CD4-positive, alpha-beta T cell treated with Interferon alpha-2 for 1 hour (primary cell): Measurements from ENCODE around the gene ZNF469.

Source experiments
- DNase-seq, 2 donors: peaks; one replicate each; pipeline ENCODE4 v3.0.0-alpha.2; 2020 to 2022

Gene ZNF469

DNA sequence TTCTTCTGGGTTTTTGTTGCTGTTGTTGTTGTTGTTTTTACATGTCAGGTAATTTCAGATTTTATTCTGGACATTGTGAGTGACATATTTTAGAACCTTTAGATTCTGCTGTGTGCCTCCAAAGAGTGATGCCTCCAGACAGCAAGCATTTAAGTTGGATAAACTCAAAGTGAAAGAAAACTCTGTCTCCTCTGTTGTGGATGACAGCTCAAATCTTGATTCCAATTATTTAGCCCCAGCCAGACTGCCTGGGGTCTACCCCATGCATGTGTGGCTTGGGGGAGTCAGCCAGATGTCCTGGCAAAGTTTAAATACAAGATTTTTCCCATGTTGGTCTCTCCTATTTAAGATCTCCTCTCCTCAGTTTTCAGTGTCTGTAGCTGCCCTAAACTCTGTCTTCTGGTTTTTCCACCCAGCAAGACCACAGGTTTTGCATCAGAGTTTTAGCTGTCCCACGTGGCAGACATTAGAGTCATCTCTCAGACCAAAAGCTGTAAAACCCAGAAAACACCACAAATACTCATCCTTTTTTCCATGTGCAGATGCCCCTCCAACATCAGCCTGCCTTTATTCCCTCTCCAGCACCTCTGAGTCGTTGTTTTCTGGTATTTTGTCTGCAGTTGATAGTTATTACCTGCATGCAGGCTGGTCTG, 19.4 kb upstream of the ZNF469 start:
- DNase-seq, result no peak

DNA sequence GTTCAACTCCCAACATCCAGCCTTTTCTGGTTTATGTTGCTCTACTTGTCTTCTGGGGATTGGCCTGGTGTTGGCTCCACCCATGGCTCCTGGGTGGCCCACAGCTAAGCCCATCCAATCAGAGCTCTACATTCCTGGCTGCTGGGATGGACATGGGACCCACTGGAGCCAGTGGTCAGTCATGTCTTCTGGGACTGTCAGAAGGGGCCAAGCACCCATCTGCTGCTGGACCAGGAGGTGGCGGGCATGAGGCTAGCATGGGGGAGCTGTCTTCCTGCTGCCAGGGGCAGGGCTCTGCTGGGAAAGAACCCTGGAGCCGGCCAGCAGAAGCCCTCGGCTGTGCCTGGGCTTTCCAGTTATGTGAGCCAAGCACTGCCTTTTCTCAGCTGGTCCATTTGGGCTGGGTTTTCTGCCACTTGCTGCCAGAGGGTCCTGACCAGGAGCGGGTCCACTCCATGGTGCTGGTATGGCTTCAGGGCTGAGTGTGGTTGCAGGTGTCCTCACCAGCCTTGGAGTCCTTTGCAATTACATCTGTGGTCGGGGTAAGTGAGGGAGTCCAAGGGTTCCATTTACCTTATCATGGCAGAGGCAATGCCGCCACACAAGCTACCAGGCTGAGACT, 17.4 kb upstream of the ZNF469 start:
- no peak for DNase-seq

DNA sequence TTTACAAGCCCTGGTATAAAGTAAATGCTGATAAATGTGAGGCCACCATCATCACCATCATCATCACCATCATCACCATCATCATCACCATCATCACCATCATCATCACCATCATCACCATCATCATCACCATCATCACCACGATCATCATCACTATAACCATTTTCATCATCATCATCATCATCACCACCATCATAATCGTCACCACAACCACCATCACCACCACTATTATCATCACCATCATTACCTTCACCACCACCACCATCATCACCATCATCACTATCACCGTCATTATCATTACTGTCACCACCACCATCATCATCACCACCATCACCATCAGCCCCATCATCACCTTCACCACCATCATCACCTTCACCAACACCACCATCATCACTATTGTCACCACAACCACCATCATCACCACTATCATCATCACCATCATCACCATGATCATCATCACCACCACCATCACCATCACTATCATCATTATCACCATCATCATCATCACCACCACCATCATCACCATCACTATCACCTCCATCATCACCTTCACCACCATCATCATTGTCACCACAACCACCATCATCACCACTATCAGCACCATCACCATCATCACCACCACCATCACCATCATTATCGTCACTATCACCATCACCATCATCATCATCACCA, 16.6 kb upstream of the ZNF469 start:
- no peak for DNase-seq

DNA sequence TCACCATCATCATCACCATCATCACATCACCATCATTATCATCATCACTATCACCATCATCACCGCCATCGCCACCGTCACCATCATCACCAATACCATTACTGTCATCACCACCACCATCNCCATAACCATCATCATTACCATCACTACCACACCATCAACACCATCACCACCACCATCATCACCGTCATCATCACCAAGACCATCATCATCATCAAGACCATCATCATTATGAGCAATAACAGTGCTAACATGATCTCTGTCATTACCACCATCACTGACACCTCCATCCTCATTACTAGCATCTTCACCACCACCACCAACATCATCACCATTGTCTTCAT, 16.1 kb upstream of the ZNF469 start:
- DNase-seq, result no peak

DNA sequence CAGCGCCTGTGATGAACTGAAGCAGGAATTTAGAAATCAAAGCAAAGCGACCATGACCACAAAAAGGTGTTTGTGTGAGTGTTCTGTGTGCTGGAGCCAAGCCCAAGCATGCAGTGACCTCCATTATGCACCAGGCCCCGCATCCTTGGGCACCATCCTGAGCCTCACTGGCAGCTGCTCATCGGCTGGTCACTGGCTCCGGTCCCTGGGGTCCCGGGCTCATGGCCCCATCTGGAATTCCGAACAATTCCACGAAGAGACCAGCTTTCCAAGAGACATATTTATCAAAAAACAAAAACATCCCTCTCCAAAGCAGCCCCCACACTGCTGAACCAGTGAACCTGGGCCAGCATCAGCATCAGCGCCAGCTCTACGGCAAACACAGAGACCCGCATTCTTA, 15.2 kb upstream of the ZNF469 start:
- DNase-seq, result no peak

DNA sequence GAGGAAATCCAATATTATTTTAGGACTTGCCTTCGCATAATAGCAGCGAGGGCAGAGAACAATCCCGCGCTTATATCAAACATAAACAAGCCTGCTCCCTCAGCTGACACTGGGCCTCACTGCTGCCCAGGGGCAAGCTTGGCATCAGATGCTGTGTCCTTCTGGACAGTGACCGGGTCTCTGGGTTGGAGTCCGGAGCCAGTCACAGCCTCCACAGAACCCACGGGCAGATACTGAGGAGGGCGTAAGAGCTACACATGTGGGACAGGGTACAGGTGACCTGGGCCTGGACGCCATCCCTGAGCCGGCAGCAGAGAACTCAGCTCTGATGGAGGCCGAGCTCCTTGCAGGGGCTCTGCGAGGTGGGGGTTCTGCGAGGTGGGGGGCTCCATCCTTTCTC, 14.7 kb upstream of the ZNF469 start:
- no peak for DNase-seq

DNA sequence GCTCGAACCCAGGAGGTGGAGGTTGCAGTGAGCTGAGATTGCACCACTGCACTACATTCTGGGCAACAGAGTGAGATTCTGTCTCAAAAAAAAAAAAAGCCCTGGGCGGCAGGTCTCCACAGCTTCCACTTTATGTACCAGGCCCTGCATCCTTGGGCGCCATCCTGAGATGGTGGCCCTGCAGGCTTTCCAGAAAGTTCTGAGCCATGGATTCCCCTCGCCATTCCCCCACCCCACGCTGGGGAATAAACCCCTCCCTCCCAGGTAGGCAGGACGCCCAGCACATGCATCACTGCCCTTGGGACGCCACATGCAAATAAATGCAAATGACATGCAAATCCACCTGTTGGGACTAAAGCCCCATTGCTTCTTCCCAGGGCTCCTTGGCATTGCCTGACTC, 13.8 kb upstream of the ZNF469 start:
- no peak for DNase-seq

DNA sequence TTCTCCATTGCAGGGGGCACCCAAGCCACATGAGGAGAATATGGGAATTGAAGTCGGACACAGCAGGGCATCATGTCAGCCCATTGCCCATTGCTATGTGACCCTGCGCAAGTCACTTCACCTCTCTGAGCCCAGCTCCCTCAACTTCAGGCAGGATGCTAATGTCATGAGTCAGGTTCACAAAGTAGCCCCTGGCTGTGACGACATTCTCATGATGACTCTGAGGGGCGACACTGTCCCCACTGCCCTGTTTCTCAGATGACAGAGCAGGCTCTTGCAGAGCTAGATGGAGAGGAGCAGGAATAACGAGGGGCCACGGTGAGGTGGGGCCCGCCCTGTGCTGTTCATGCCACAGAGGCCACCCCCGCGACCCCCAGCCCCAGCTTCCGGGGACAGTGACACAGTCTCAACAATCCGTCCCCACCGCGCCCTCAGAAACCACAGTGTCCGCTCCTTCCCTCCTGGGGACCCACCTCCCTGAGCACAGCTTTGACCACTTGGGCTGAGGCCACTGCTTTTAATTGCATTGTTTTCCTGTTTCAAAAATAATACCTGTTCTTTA, 13.2 kb upstream of the ZNF469 start:
- DNase-seq, result no peak

DNA sequence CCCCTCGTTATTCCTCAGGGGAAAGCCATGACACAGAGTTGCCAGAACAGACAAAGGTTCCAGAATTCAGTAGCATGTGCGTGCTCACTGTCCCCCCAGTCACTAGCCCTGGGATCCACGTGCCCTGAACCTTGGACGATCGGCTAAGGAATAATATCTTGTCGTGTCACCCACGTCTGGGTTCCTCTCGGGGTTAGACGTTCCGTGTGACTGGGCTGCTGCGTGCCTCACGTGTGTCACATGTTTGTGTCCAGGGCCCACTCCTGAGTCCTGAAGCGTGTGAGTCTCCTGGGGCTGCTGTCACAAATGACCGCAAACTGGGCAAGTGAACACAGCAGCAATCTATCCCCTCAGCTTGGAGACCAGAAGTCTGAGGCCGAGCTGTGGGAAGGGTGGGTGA, 12.4 kb upstream of the ZNF469 start:
- DNase-seq, result no peak

DNA sequence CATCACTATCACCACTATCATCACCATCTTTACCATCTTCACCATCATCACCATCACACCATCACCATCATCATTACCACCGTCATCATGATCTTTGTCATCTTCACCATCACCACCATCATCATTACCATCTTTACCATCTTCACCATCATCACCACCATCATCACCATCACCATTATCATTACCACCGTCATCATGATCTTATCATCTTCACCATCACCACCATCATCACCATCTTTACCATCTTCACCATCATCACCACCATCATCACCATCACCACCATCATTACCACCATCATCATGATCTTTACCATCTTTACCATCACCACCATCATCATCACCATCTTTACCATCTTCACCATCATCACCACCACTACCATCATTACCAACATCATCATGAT, 10.2 kb upstream of the ZNF469 start:
- no peak for DNase-seq

DNA sequence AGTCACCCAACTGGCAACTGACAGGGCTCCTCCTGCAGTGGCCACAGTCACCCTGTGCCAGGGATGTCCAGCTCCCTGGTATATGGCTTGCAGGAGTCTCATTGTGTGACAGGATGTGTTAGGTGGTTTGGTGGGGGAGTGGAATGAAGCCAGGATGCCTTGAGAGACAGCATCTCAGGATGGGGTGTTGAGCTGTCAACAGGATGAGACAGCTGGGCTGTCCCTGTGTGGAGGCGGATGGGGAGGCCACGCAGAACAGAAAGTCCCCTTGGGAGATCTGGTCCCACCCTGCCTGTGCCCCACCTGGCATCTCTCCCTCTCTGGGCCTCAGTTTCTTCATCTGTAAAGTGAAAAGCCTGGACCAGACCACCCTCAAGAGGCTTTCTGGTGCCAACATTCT, 9.5 kb upstream of the ZNF469 start:
- DNase-seq, result no peak

DNA sequence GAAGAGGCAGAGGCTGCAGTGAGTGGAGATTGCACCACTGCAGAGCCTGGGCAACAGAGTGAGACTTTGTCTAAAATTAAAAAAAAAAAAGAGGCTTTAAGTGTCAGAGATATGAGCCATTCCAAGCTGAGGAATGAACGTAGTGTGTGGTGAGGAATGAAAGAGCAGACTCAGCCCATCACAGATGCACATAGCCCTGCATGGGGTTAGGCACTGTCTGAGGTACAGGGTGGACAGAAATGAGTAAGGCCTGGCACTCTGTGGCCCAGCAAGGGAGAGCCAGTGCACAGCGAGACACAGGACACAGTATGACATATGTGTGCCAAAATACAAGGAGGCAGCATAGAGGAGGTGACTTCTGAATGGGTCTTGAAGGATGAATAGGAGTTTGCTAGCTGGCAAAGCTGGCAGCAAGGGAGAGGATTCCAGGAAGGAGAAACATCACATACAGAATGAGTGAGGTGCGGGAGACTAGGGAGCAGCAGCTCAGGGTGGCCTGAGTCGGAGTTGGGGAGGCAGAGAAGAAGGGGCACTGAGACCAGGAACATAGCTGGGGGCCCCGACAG, 8.7 kb upstream of the ZNF469 start:
- DNase-seq, result no peak

DNA sequence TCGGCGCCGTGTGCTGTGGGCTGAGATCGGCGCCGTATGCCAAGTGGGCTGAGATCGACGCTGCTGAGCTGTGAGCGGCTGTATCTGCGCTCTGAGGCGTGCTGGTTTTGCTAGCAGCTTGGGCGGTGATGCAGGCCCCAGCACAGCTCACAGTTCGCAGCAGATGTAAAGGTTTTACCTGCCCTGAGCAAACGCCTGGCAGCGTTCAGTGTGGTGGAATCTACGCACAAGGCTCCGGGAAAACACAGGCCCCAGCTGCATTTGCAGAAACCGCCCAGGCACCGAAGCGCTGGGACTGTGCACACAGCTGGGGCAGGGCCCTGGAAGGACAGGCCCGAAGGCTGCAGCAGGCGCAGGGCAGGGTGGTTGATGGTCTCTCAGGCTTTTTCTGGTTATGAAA, 8.0 kb upstream of the ZNF469 start:
- DNase-seq, result no peak

DNA sequence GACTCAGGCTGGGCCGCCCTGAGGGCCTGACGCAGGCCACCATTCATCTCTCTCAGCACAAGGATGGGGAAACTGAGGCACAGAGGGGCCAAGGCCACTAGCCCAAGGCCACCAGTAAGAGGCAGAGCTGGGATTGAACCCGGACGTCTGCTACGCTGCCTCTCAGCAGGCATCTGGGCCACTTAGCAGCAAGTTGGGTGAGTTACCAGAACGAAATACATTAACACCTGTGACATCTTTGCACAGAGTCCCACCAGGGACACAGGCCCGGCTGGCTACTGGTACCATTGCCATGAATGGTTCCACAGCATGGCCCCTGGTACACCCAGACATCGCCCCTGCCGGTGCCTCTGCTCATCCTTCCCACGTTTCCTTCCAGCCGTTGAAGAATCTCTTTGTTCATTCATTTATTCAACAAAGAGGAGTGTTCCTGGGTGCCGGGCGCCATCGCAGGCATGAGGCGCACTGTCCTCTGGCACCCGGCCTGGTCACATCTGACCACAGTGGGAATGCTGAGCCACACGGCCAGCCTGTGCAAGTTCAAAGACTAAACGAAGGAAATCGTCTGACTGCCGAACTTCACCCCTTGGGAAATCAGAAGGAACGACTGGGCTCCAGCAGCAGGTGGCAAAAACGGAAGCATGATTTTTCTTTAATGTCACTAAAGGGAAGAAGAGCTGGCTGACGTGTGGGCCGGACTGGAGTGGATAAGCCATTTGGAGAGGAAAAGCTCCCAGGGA, 7.4 kb upstream of the ZNF469 start:
- DNase-seq, result no peak

DNA sequence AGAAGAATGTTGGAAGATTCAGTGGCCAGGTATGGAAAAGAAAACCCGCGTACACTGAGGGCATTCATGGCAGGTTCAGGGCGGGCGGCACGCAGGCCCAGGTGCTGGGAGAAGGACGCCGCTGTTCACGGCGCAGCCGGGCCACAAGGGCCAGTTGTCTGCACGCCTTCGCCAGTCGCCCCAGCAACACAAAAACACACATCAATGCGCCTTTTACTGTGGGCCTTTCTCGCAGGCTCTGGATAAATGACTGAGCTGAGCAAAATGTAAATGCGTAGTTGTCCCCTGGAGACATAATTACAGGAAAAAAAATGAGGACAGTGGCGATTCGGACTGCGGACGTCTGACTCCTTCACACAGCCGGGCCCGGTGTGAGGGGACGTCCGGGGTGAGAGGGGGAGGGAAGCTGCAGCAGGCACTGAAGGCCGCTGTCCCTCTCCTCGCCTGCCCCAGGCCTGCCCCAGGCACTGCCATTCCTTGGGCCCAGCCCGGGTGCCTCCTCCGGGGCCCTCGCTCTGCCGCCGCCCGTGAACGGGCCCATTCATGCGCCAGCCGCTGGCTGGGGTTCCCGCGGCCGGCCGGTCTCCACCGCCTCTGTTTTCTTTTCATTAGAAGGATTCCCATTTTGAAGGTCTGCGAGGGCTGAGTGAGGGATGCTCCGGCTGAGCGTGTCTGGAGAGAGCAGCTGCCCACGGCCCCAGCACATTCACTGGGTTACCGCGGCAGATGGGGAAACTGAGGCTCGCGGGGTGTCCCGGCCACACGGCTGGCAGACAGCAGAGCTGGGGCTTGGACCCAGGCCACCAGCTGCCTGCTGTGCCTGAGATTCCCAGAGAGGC, 6.5 kb upstream of the ZNF469 start:
- DNase-seq, result no peak

DNA sequence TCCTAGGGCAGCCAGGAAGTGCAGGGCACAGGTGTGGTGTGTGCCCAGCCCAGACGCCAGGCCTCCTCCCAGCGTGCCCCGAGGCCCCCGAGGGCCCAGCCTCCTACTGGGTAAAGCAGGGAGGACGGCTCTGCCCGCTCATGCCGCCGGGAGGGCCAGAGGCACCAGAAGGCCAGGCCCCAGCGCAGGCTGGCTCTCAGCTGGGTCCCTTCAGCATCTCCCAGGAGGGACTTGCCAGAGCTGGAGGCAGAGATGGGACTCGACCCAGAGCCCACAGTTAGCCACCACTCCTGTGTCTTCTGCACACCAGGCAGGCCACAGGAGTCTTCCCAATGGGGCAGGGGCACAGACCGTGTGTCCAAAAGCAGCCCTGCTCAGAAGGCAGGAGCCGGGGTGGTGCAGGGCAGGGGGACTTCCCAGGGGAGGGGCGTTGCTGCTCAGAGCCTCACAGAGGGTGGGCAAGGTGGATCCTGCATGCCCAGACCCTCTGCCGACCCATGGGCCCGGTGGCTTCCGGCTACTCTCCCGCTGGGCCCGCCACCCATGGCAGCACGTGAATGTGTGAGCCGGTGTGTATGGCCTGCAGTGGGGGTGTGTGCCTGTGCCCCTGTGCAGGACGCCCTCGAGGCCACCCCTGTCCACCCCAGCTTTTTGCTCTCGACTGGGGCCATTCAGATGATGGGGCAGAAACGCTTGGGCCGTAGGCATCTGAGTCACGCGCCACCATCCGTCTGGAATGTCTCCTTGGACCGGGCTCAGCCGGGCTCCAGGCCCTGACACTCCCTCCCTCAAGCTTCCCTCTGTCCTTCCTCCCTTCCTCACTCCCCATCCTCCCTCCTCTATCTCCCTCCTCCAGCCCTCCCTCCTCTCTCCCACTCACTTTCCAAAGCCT, 5.7 kb upstream of the ZNF469 start:
- DNase-seq, result no peak

DNA sequence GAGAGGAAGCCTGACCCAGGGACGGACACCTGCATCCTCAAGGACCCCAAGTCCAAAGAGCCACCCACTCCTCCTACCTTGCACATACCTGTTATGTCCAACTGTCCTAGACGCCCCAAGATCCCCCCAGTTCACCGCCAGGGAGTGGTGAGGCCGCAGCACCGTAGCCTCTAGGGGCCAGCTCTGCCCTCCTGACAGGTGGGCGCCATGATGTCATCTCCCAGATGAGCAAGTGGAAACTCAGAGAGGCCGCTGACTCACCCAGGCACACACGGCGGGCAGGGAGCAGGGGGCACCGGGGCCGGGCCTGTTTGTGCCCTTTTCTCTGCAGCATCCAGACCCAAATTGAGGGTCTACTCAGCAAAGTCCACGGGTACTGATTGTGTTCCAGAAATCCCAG, 4.8 kb upstream of the ZNF469 start:
- DNase-seq, result no peak

DNA sequence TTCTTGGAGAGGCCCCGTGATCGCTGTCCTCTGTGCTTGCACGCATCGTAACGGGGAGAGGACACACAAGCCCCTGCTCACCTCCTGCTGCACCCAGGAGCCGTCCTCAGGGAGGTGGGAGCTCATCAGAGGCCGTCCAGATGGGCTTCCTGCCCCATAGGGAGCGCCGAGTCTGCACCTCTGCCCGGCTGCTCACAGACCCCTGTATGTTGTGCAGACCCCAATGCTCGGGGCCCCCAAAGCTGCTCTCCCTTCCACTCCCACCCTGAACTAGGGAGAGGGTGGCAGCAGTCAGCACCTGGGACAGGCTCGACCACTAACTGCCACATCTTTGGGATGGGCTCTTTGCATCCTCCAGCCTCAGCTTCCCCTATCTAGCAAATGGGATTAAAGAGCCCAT, 4.4 kb upstream of the ZNF469 start:
- DNase-seq, result no peak

DNA sequence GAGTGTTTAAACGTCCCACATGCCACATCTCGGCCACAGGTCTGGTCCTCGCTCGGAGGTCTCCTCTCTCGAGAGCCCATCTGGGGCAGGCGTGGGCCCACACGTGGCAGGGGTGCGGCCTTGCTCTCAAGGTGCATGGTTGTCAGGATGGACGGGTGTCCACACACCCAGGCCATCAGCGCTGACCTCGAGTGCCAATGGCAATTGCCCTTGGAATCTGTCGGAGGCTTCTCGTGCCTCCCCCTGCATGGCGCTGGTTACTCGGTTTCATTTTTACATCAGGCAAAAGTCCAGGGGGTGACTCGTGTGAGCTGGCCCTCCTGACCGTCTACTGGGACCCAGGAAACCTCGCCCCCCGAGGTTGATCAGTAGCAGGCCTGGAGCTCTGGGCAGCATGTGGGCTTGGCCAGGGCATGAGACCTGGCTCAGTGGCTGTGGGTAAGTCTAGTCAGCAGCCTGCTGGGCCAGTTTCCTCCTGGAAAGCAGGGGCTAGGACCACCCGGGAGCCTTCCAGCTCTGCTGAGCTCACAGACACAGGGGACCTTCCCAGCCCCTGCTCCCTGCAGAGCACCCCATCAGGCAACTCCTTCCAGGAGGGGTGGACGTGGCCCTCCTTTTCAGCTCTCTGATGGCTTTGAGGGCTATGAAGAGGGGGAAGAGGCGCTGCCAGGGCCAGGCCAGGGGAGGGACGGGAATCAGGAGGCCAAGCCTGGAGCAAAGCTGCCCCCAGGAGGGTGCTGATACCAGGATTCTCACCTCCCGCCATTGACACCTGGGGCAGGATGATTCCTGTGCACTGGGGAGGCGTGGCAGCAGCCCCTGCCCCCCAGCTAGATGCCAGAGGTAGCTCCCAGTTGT, 3.7 kb upstream of the ZNF469 start:
- no peak for DNase-seq

DNA sequence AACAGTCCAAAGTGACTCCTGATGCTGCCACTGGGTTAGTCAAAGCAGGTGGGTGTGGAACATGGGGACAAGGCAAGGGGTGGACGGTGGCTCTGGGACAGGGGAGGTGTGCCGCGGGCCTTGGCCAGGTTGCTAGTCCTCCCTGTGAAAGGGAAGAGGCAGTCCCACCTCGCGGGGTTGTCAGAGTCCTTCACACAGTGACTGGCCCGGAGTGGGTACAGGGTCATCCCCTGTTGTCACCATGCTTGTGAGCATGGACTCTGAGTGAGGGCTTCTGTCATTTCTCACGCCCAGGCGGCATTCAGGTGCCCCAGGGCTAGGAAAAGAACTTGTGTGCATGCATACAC, 3.1 kb upstream of the ZNF469 start:
- no peak for DNase-seq

DNA sequence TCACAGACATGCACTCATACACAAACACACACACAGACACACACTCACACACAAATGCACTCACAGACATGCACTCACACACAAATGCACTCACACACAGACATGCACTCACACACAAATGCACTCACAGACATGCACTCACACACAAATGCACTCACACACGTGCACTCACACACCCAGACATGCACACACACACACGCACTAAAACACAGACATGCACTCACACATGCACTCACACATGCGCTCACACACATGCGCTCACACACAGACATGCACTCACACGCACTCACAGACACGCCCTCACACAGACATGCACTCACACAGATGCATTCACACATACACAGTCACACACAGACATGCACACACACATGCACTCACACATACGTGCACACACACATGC, 2.7 kb upstream of the ZNF469 start:
- DNase-seq, result no peak
